ENCODE results near the gene IQCE. TPM values are rescaled to one million over a fixed set of nuclear protein-coding genes. Genes with fewer than 3 reads are reported as not detected.

The IQCE gene
- total RNA-seq, 1 donor from 2014 or later: 11.5 TPM

DNA sequence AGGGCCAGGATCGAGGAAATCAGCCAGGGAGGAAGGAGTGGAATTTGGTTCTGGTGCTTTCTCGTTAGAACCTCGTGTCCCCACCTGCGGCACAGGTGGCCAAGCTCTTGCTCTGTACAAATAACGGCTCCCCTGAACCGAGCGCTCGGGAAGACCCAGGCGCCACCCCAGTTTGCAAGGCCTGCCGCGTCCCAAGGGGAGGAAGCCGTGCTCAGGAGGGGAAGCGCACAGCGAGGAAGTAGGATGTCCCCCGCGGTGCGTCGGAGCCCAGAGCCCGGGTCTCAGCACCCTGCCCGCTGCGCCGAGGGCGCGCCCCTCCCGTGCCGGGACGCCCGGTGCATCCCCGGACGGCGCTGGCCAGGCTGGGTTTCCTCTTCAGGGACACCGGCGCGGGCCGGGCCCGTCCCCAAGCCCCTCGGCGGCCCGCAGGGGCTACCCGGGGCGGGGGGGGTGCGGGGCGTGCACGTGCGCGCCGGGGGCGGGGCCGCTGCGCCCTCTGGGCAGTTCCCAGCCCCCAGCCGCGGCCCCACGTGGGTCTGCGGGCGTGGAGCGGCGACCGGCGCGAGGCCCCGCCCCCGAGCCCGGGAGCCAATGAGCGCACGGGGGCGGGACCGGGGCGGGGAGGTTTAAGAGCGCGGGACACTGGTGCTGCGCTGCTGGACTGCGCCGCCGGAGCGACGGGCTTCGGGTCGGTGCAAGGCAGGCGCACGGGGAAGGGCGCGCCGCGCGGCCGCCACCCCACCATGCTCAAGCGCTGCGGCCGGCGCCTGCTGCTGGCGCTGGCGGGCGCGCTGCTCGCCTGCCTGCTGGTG, 39.5 kb upstream of the IQCE start, which contains the start of gene LFNG:
Gene LFNG, plus strand, starts transcription at position 656 of the 812 bp plus-strand sequence. Its CDS starts 88 bp downstream, at position 744.
- ATAC-seq: peak; percentile 92

DNA sequence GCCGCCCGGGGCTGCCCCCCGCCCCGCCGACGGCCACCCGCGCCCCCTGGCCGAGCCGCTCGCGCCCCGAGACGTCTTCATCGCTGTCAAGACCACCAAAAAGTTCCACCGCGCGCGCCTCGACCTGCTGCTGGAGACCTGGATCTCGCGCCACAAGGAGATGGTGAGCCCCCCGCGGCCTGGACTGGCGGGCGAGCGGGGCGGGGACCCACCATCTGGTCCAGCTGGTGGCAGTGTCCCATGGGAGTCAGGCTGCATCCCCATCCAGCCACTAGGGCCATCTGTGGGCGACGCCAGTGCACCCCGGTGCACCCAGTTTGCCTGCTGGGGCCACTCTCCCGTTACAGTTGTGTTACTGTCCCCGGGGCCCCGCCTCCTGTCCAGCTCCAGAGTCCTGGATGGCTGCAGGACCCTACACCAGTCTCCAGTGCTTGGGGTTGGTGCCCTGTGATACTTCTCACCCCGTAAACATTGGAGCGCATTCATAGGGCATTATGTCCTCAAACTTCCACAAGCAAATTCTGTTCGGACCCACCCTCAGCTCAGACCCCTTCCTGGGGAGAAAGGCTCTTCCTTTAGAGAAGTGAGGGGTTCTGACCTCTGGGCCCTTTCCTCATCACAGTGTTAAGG, 38.5 kb upstream of the IQCE start:
- intact Hi-C loops (cut with DNase I): loop anchor here (5.0 kb wide), 1 partner anchor 43 kb away; the partner anchor contains the start of gene GRIFIN
- no peak for ATAC-seq
- no peak for DNase-seq (ENCODE audit: missing footprints)

More for the DNA sequence above, 39.5 kb upstream of the IQCE start, which contains the start of gene LFNG:
- intact Hi-C loops (cut with DNase I): loop anchor here (2.0 kb wide), 1 partner anchor 29 kb away; no protein-coding TSS in a partner anchor
- DNase-seq (ENCODE audit: missing footprints): peak; percentile 94

DNA sequence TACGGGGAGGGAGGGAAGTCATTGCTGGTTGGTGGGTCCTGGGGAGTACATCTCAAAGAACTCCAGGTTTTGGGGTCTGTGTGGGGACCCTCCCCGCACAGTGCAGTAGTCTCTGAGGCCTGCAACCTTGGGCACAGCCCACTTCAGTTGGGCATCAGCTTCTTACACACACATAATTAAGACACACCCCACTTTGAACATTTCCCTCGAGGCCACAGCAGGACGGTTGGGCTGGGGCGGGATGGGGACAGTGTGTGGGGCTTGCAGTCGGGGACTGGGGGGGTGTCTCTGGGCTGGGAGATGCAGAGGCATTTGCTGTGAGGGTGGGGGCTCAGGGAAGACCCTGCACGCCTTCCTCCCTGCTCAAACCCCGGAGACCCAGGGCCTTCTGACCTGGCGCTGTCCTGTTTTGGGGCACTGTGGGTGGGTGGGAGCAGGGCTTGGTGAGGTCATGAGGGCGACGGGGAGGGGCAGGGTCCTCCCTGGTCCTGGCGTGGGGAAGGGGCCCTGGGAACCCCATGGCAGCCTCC, 38.0 kb upstream of the IQCE start:
- ATAC-seq (no peak), DNase-seq (ENCODE audit: missing footprints) (no peak)
- intact Hi-C loops (cut with DNase I): loop anchor here (5.0 kb wide), 1 partner anchor 44 kb away; the partner anchor contains the start of gene GRIFIN

DNA sequence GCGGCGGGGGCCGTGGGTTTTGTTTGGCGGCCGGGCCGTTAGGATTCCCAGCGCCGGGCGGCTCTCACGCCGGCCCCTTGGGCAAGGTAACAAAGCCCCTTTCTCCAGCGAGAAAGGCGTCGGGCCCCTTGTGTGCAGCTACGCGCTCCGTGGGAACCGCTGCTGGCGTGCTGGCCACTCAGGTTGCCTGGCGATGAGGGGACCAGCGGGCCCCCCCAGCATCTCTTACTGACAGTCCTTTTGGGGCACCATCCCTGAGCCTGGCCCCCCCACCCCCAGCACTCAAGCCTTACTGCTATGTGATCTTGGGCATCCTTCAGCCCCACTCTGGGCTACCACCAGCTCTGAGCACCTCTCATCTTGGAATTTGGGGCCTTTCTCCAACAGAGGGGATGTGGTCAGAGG, 37.4 kb upstream of the IQCE start:
- no peak for DNase-seq (ENCODE audit: missing footprints)
- intact Hi-C loops (cut with DNase I): loop anchor here (5.0 kb wide), 1 partner anchor 44 kb away; the partner anchor contains the start of gene GRIFIN
- no peak for ATAC-seq

DNA sequence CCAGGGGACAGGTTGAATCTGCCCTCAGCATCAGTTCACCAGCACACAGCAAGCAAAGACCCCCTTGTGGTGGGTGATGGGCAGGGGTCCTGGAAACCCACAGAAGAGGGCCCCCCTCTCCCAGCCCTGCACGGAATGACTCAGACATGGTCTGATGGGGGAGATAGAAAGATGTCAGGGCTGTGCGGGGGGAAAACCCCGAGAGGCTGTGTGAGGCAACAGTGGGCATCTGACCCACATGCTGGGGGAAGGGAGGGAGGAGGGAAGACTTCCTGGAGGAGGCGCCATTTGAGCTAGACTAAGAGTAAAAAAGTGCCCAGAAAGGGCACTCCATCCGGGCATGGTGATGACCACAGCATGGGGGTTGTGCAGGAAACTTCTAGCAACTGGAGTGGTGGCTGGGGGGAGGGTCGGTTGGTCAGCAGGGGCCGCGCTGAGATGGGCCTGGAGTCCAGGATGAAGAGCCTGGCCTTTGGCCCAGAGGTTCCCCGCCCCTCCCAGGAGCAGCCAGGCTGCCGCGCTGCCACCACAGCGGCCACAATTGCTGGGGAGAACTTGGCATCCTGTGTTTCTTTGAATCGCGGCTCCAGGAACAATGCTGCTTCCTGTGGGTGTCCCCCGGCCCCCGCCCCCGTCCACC, 36.7 kb upstream of the IQCE start:
- DNase-seq (ENCODE audit: missing footprints) (no peak), ATAC-seq (no peak)
- intact Hi-C loops (cut with DNase I): loop anchor here (5.0 kb wide), 1 partner anchor 45 kb away; the partner anchor contains the start of gene GRIFIN

DNA sequence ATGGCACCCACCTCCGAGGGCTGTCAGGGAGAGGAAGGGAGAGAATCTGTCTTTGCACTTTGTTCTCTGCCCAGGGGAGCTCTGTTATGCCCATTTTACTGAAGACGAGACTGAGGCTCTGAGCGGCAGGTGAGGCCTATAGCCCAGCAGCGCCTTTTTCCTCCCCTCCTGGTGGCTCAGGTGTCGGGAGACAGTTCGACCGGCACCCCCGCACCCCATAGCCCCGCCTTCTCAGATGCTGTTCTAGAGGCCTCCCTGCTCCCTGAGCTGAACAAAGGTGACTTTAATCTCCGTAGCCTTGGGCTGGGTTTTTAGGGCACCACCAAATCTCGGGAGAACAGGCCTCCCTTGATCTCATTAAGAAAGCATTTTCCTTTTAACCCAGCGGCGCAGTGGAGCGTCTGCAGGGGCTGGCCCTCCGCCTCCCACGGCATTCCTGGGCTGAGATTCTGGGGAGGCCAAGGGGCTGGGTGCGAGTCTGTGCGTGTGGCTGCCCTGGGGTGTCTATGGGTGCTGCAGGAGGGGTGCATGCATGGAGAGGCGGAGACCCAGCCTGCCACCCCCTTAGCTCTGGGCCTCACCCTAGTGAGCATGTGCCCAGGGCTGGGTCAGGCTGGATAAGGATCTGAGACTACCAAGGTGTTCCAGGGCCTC, 35.9 kb upstream of the IQCE start:
- DNase-seq (ENCODE audit: missing footprints) (no peak), ATAC-seq (no peak)
- intact Hi-C loops (cut with DNase I): loop anchor here (5.0 kb wide), 1 partner anchor 46 kb away; the partner anchor contains the start of gene GRIFIN

DNA sequence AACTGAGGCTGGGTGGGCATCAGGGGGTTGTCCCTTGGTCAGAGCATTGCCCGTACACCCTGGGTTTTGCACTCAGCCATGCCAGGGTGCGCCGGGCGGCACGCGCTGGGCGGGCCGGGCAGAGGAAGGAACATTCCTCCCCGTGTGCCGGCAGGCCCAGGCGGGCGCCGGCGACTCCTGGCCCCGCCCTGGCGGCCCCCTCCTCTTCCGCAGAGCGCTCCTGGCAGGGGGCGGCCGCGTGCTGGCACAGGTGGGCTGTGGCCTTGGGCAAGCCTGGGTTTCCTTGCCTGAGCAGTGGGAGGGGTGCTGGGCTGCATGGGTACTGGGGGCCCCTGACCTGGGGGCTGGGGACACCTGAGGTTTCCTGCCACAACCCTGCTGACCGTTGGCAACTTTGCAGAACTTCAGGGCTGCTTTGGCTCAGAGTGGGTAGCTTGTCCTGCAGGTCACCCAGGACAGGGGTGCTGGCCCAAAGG, 35.3 kb upstream of the IQCE start:
- ATAC-seq: no peak
- intact Hi-C loops (cut with DNase I): loop anchor here (5.0 kb wide), 1 partner anchor 46 kb away; the partner anchor contains the start of gene GRIFIN
- no peak for DNase-seq (ENCODE audit: missing footprints)

DNA sequence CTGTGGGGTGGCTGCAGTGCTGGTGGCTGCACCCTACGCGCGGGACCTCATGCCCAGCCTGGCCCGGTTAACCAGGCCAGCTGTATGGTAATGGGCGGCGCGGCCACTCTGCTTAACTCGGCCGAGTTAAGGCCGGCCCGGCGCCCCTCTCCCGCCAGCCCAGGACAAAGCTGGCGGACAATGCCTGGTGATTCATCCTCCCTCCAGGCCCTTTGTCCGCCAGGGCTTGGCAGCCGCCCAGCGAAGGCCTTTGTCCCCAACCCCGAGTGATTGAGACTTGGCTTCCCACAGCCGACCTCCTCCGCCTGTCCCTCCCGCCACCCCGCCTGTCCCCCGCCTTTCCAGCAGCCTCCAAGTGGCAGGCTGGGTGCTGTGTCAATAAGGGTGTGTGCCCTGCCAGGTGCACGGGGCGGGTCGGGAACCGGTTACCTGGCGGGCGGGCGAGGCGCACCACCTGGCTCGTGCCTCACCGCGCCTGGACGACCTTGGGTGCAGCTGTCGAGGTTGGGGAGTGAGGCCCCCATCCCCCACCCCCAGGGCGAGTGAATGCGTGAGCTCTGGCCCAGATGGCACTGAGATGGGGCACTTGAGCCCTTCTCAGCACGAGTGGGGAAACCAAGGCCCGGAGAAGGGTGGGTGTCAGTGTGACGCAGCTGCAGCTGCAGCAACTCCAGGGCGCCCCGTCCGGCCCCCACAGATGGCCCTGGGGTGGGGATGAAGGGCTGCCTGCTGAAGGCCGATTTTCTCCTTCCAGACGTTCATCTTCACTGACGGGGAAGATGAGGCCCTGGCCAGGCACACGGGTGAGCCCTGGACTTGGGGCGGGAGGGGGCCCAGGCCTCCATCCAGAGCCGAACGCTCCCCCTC, 34.6 kb upstream of the IQCE start:
- DNase-seq (ENCODE audit: missing footprints) (peak; percentile 90), ATAC-seq (peak; percentile 9)
- intact Hi-C loops (cut with DNase I): loop anchor here (5.0 kb wide), 1 partner anchor 47 kb away; the partner anchor contains the start of gene GRIFIN

DNA sequence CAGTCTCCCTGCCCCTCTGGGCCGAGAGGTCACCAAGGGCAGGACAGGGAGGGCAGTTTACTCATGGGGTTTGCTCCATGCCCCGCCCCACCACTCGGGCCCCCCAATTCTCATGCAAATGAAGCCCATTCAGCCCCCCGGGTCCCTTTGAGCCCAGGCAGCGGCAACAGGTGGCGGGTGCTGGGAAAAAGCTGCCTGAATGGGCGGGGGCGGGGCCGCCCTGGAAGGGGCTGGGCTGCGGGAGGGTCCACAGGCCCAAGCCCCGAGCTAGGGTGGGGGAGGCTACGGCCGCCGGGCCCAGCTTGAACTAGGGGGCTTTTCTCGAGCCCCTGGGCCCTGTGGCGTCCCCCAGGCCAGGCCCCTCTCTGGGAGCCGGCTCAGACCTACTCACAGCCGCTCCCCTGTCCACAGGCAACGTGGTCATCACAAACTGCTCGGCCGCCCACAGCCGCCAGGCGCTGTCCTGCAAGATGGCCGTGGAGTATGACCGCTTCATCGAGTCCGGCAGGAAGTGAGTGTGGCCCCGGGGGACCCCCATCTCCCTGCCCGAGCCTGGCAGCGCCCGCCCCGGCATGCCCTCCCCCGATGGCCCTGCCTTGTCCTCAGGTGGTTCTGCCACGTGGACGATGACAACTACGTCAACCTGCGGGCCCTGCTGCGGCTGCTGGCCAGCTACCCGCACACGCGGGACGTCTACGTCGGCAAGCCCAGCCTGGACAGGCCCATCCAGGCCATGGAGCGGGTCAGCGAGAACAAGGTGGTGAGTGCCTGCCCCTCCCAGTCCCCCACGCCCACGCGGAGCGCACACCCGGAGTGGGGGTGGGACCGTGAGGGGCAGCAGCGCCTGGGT, 33.7 kb upstream of the IQCE start:
- DNase-seq (ENCODE audit: missing footprints) (no peak), ATAC-seq (no peak)
- intact Hi-C loops (cut with DNase I): loop anchor here (5.0 kb wide), 1 partner anchor 48 kb away; the partner anchor contains the start of gene GRIFIN

DNA sequence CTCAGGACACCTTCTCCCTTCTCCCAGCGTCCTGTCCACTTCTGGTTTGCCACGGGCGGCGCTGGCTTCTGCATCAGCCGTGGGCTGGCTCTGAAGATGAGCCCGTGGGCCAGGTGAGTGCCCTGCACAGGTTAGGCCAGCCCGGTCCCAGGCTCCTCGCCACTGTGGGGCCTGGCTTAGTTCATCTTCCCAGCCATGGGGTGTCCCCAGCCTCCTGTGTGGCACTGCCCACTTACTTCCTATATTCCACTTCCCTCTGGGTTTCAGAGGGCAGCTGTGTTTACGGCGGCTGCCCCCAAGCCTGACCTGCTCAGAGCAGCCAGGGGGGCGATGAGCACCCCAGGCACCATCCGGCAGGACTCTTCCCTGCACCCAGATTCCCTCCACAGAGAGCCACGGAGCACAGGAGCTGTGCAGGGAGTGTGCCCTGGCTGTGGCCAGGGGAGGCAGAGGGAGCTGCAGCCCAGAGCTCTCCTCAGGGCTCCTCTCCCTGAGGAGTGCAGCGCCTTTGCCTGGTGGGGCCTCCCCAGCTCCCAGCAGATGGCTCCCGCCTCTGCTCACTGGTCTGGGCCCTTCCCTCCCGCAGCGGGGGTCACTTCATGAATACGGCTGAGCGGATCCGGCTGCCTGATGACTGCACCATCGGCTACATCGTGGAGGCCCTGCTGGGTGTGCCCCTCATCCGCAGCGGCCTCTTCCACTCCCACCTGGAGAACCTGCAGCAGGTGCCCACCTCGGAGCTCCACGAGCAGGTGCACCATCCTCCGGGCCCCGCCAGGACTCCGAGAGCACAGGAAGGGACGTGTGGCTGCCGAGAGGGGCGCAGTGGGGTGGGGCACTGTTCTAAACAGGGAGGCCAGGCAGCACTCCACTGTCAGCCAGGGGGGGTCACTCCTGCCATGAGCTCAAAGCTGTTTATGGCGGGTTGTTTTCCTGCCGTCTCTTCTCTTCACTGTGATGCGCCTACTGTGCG, 32.8 kb upstream of the IQCE start:
- no peak for DNase-seq (ENCODE audit: missing footprints)
- ATAC-seq: no peak
- intact Hi-C loops (cut with DNase I): no loop called here

DNA sequence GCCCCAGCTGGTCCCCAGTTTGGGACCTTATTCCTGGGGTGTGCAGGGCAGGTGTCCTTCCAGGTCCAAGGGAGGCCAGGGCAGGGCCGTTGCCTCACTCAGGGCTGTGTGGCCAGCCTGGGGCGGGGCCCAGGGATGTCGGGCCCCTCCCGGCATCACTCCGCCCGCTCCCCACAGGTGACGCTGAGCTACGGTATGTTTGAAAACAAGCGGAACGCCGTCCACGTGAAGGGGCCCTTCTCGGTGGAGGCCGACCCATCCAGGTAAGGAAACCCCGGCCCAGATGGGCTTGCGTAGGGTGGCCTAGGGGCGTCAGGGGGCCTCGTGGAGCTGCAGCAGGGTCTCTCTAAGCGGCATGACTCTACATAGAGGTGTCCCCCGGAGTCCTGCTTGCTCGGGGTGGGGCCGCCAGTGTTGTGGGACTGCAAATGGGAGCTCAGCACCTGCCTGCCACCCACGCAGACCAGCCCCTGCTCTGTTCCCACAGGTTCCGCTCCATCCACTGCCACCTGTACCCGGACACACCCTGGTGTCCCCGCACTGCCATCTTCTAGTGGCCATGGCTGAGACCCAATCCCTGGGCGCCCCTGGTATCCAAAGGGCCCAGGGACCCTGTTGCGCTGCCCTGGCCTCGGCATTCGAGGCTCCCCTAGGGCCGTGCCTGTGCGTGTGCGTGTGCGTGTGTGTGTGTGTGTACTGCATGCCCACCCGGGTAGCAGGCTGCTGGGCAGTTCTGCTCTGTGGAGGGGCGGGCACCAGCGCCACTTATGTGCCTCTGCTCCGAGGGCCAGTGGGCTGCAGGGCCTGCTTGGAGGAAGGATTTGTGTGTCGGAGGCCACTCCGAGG, 31.9 kb upstream of the IQCE start:
- intact Hi-C loops (cut with DNase I): no loop called here
- ATAC-seq: no peak
- DNase-seq (ENCODE audit: missing footprints): peak; percentile 53

DNA sequence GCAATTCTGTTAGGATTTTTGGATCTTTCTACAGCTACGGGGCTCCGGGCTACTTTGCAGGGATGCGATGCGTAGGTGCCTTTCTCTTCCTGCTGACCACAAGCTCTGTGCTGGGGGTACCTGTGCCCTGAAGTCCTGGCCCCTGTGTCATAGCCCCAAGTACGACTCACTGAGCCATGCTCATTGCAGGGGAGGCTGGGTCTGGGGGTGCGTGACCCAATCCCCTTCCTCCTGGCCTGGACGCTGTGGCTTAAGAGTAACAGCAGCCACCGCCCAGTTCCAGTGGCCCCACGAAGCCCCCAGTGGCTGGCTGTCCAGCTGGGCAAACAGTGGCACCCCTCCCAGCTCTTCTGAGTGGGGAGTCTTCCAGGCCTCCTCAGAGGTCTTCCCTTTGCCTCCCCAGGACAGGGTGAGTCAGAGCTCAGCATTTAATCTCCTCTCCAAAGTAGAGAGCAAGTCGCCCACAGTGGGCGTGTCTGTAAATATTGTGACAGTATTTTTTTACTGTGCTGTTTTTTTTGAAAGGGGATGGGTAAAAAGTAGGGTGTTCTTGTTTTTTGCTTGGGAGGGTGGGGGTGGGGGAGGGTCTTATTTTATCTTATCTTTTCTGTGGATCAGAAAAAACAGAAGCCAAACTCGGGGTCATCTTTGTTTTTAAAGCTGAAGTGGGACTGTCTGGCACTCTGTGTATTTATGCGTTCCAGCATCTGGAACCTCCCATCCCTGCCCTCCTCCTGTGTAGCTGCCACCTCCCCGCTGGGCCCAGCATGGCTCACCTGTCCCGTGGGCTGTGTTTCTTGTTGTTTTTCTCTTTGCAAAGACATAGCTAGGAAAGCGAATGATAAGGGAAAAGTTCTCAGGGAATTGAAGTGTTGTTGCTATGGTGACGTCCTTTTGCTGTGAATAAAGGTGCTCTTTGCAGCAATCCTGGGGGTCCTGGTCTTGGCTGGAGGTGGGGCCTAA, 31.0 kb upstream of the IQCE start:
- intact Hi-C loops (cut with DNase I): no loop called here
- ATAC-seq (no peak), DNase-seq (ENCODE audit: missing footprints) (peak; percentile 68)

DNA sequence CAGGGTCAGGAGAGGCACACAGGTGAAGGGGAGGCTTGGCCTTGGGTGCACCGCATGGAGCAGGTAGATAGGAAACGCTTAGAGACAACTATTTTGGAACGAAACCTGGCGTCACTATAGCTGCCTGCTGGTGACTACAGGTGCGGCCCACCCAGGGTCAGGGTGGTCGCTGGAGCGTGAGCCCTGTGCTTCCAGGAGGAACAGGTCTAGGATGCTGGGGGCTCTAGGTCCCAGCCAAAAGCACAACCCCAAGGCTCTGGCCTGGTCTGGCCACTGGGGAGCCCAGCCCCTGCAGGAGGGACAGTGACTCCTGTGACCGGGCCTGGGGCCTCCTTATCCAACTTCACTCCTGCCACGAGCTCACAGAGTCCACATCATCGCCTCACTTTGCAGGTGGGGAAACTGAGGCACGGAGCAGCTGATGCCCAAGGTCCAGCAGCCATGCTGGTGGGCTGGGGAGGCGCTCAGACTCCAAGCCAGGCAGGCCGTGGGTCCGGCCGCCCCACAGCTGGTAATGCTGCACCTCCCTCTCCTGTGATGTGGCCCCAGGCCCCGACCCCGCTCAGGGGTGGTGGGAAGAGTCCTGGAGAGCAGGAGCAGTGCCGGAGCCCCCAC, 30.2 kb upstream of the IQCE start:
- peak; percentile 68 for DNase-seq (ENCODE audit: missing footprints)
- ATAC-seq: no peak
- intact Hi-C loops (cut with DNase I): no loop called here

Measured in Right ventricle myocardium inferior (tissue), 1 donor.